ENCODE measurements around the gene SH3RF2. TPM values are rescaled to one million over a fixed set of nuclear protein-coding genes. Genes with fewer than 3 reads are reported as not detected.

SH3RF2 gene
- total and polyA plus RNA-seq, 2 donors (not counting 3 experiments of a cell fraction or from before 2014, with no cell fraction given), result 0.54 to 0.84 TPM

GRCh38 chr5:145982572-145983318 lies 46.4 kb downstream of the SH3RF2 start:
- Histone ChIP-seq H3K27me3 (ENCODE audit: control insufficient read depth in 2 of 2, insufficient read depth in 2 of 2, low read length in 2 of 2) (peaks cover 0 to 3% of the 10 kb centered on the region in 2 experiments), H3K9ac (replicated peaks; ENCODE audit: extremely low read depth, insufficient read depth, low read length) (no peak overlapping the region), H3K4me3 (replicated peaks in 1 of 3; ENCODE audit: insufficient read depth in 1 of 3, low read depth in 1 of 3, low read length in 3 of 3) (no peak overlapping the region), H3K36me3 (ENCODE audit: control insufficient read depth in 2 of 2, extremely low read depth in 1 of 2, insufficient read depth in 2 of 2, low read length in 2 of 2) (no peaks in the 10 kb centered on the region), H3K9me3 (replicated peaks; ENCODE audit: control insufficient read depth, insufficient read depth, low read length) (no peaks in the 10 kb centered on the region), H2AFZ (ENCODE audit: low read depth, low read length) (no peak overlapping the region), H3K79me2 (ENCODE audit: control insufficient read depth, insufficient read depth, low read length) (no peaks in the 10 kb centered on the region), H3K27ac (ENCODE audit: insufficient read depth, low read depth, low read length) (no peak overlapping the region), H3K4me1 (ENCODE audit: control insufficient read depth, extremely low read depth, insufficient read depth, low read length) (no peaks in the 10 kb centered on the region), H3K9me1 (replicated peaks; ENCODE audit: control insufficient read depth, extremely low read depth, insufficient read depth, low read length) (no peaks in the 10 kb centered on the region), H3K4me2 (ENCODE audit: insufficient read depth, low read length) (no peak overlapping the region), H4K20me1 (replicated peaks; ENCODE audit: control insufficient read depth, extremely low read depth, insufficient read depth, low read length) (no peaks in the 10 kb centered on the region)
- dilution Hi-C loops (cut with MboI; ENCODE audit: extremely low pct_ligation_motif_present, low sequenced_read_pairs), result no loop called here
- no peak for DNase-seq (ENCODE audit: low read depth, low spot score)
- FAIRE-seq, result no peak
- POLR2A ChIA-PET, result no interaction called here
- TF ChIP-seq FOS (IDR thresholded peaks at IDR 0.05; ENCODE audit: borderline replicate concordance, insufficient read depth, low read length) (no peak), GATA2 (IDR thresholded peaks at IDR 0.05; ENCODE audit: insufficient read depth, insufficient read length, low read depth, low read length) (no peak), EZH2 (IDR thresholded peaks at IDR 0.05; ENCODE audit: borderline replicate concordance, low read depth, low read length, severe bottlenecking) (no peak), POLR2A (IDR thresholded peaks at IDR 0.05; ENCODE audit: low read depth, low read length) (no peak), CTCF (IDR thresholded peaks at IDR 0.05; ENCODE audit: extremely low read depth in 1 of 2, insufficient read depth in 1 of 2, low read depth in 1 of 2, low read length in 2 of 2) (no peak), MYC (IDR thresholded peaks at IDR 0.05; ENCODE audit: low read depth, low read length) (no peak), POLR2AphosphoS5 (IDR thresholded peaks at IDR 0.05; ENCODE audit: insufficient read depth, low read depth, low read length) (no peak), MAX (IDR thresholded peaks at IDR 0.05; ENCODE audit: insufficient read depth, insufficient read length) (no peak), JUN (IDR thresholded peaks at IDR 0.05; ENCODE audit: borderline replicate concordance, insufficient read depth, insufficient read length, low read depth) (no peak)
- BruUV-seq (replicated peaks), result no TSS peak
- intact Hi-C loops (cut with micrococcal nuclease), result no loop called here
- CTCF ChIA-PET, result interaction anchor here (1.0 kb wide), 1 partner anchor 95 kb away, joined by 3 read pairs; no protein-coding TSS in a partner anchor
